ENCODE measurements around the gene SFRP2. TPM values are rescaled to one million over a fixed set of nuclear protein-coding genes. Genes with fewer than 3 reads are reported as not detected.

Gene SFRP2
- total and polyA plus RNA-seq, 5 donors, result 0.54 to 3.3 (median 1.1) TPM; not detected in 1

DNA sequence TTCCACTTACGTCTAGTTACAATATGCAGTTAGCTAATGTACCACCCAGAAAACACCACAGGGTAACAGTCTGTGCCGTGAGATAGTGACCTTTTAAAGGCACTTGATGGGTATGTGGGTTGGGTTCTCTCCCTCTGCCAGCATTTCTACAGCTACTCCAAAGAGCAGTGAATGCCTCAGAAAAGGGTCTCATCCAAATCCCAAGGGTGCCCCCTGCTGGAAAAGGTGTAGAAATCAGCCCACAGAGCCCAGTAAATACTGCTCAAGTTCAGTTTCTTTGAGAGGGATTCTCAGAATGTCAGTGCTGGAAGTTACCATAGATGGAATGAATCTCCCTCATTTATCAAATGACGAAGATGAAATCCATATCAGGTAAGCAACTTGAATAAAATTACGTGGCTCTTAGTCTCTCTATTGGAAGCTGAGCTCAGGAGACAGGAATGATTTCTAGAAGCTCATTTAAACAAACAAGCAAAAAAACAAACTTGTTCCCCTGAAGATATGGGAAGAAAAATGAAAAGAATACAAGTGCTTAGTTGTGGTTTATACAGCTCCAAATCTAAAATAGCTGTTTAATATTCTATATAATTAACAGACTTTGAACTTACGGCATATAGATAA is 38.6 kb downstream of the SFRP2 start:
- WGBS, result 33% methylated on average over 5 of the region's 5 CpGs
- DNase-seq (peak in 1 of 3 donors; percentile 33), ATAC-seq (peak; percentile 54 to 77)
- no peak overlapping the region for H3K4me3 ChIP-seq (ENCODE audit: low read length)
- H3K9me3 ChIP-seq (ENCODE audit: control insufficient read depth, low read length), result no peaks in the 10 kb centered on the region
- H3K27ac ChIP-seq (ENCODE audit: low read length), result no peak overlapping the region
- intact Hi-C loops (cut with DNase I), result loop anchor here in 1 of 4 donors (10.0 kb wide), 1 partner anchor 406 kb away; the partner anchor contains the start of gene MND1
- no peaks in the 10 kb centered on the region for H3K27me3 ChIP-seq (ENCODE audit: control insufficient read depth, insufficient read depth)
- no peaks in the 10 kb centered on the region for H3K4me1 ChIP-seq (ENCODE audit: control insufficient read depth, insufficient read depth, low read length)

GRCh38 chr4:153748378-153748777 is 40.5 kb downstream of the SFRP2 start:
- Histone ChIP-seq H3K9me3 (ENCODE audit: control insufficient read depth, low read length) (no peaks in the 10 kb centered on the region), H3K27ac (ENCODE audit: low read length) (no peak overlapping the region), H3K4me3 (ENCODE audit: low read length) (no peak overlapping the region), H3K27me3 (ENCODE audit: control insufficient read depth, insufficient read depth) (no peaks in the 10 kb centered on the region), H3K4me1 (ENCODE audit: control insufficient read depth, insufficient read depth, low read length) (no peaks in the 10 kb centered on the region)
- intact Hi-C loops (cut with DNase I), result loop anchor here in 2 of 4 donors (5.0 to 10.0 kb wide), 2 partner anchors 111 to 124 kb away; no protein-coding TSS in a partner anchor
- peak; percentile 40 to 74 for ATAC-seq
- whole genome bisulfite sequencing, result 45% methylated on average over 6 of the region's 6 CpGs
- DNase-seq, result peak in 1 of 3 donors; percentile 41

DNA sequence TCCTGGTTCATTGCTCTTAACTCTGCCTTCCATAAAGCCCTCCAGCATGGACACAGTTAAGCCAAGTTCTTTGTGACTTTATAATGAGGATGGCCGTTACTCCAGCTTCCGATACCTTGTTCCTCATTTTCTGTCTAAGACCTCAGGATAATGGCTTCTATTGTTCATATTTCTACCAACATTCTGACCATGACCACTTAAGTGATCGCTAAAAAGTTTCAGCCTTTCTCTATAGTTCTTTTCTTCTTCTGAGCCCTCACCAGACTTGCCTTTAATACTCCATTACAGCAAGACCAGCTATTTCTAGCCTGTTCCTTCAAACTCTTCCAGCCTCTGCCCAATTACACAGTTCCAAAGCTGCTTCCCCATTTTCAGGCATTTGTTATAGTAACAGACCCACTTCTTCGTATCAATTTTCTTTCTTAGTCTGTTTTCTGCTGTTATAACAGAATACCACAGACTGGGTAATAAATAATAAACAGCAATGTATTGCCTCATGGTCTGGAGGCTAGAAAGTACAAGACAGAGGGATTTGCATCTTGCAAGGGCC is 41.4 kb downstream of the SFRP2 start:
- 77% methylated on average over 4 of the region's 4 CpGs for WGBS
- intact Hi-C loops (cut with DNase I), result loop anchor here in 2 of 4 donors (5.0 to 10.0 kb wide), 2 partner anchors 110 to 123 kb away; no protein-coding TSS in a partner anchor

DNA sequence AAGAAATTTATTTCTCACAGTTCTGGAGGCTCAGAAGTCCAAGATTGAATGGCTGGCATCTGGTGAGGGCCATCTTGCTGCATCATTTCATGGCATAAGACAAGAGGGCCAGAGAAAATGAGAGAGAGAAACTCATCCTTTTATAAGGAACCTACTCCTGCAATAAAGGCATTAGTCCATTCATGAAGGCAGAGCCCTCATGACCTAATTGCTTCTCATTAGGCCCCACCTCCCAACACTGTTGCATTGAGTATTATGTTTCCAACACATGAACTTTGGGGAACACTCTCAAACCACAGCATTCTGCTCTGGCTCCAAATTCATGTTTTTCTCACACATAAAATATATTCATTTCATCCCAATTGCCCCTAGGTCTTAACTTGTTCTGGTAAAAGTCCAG is 43.2 kb downstream of the SFRP2 start:
- intact Hi-C loops (cut with DNase I), result loop anchor here in 2 of 4 donors (5.0 to 10.0 kb wide), 2 partner anchors 108 to 121 kb away; no protein-coding TSS in a partner anchor
- no peak for DNase-seq
- H3K4me1 ChIP-seq (ENCODE audit: control insufficient read depth, insufficient read depth, low read length), result no peaks in the 10 kb centered on the region
- no peaks in the 10 kb centered on the region for H3K9me3 ChIP-seq (ENCODE audit: control insufficient read depth, low read length)
- no peak overlapping the region for H3K27ac ChIP-seq (ENCODE audit: low read length)
- ATAC-seq, result no peak
- H3K27me3 ChIP-seq (ENCODE audit: control insufficient read depth, insufficient read depth), result no peaks in the 10 kb centered on the region
- no peak overlapping the region for H3K4me3 ChIP-seq (ENCODE audit: low read length)

More for the DNA sequence above, 41.4 kb downstream of the SFRP2 start:
- ATAC-seq, result no peak
- Histone ChIP-seq H3K27ac (ENCODE audit: low read length) (no peak overlapping the region), H3K27me3 (ENCODE audit: control insufficient read depth, insufficient read depth) (no peaks in the 10 kb centered on the region), H3K4me3 (ENCODE audit: low read length) (no peak overlapping the region), H3K9me3 (ENCODE audit: control insufficient read depth, low read length) (no peaks in the 10 kb centered on the region), H3K4me1 (ENCODE audit: control insufficient read depth, insufficient read depth, low read length) (no peaks in the 10 kb centered on the region)
- no peak for DNase-seq

GRCh38 chr4:153741541-153741940 is 47.3 kb downstream of the SFRP2 start:
- ATAC-seq (no peak), DNase-seq (no peak)
- H3K27ac ChIP-seq (ENCODE audit: low read length), result no peak overlapping the region
- H3K4me1 ChIP-seq (ENCODE audit: control insufficient read depth, insufficient read depth, low read length), result no peaks in the 10 kb centered on the region
- H3K4me3 ChIP-seq (ENCODE audit: low read length), result no peak overlapping the region
- WGBS, result 63% methylated on average over 2 of the region's 2 CpGs
- intact Hi-C loops (cut with DNase I), result loop anchor here in 1 of 4 donors (10.0 kb wide), 1 partner anchor 117 kb away; no protein-coding TSS in a partner anchor
- H3K27me3 ChIP-seq (ENCODE audit: control insufficient read depth, insufficient read depth), result no peaks in the 10 kb centered on the region
- H3K9me3 ChIP-seq (ENCODE audit: control insufficient read depth, low read length), result no peaks in the 10 kb centered on the region

- Histone ChIP-seq H3K4me1 (ENCODE audit: control insufficient read depth, insufficient read depth, low read length) (no peaks in the 10 kb centered on the region), H3K27me3 (ENCODE audit: control insufficient read depth, insufficient read depth) (no peaks in the 10 kb centered on the region), H3K27ac (ENCODE audit: low read length) (no peak overlapping the region), H3K9me3 (ENCODE audit: control insufficient read depth, low read length) (no peaks in the 10 kb centered on the region), H3K4me3 (ENCODE audit: low read length) (no peak overlapping the region)
- DNase-seq (no peak), ATAC-seq (no peak)
- intact Hi-C loops (cut with DNase I), result no loop called here
These were observed 52.9 kb downstream of the SFRP2 start for GRCh38 chr4:153735906-153736461.

GRCh38 chr4:153733751-153734448 is 55.0 kb downstream of the SFRP2 start:
- H3K27me3 ChIP-seq (ENCODE audit: control insufficient read depth, insufficient read depth), result no peaks in the 10 kb centered on the region
- WGBS, result 74% methylated on average over 4 of the region's 4 CpGs
- H3K4me3 ChIP-seq (ENCODE audit: low read length), result no peak overlapping the region
- H3K27ac ChIP-seq (ENCODE audit: low read length), result no peak overlapping the region
- no peaks in the 10 kb centered on the region for H3K4me1 ChIP-seq (ENCODE audit: control insufficient read depth, insufficient read depth, low read length)
- intact Hi-C loops (cut with DNase I), result no loop called here
- H3K9me3 ChIP-seq (ENCODE audit: control insufficient read depth, low read length), result no peaks in the 10 kb centered on the region
- DNase-seq, result no peak
- ATAC-seq, result no peak

DNA sequence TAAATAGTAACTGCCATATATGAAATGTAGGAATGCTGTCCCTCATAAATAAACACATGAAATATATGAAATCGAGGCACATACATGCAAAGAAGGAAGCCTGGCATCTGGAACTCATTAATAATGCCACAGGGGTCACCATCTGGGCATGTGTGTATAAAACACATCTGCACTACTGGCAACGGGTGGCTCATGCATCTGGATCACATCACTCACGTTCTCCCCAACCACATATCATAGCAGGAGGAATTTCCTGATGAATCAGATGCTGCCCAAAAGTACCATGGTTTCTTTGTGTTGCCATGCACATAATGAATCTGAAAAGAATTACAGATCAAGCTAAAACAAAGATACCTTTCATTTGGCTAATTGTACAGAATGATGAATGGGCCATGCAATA is 57.6 kb downstream of the SFRP2 start:
- intact Hi-C loops (cut with DNase I), result no loop called here
- DNase-seq, result no peak
- no peak overlapping the region for H3K27ac ChIP-seq (ENCODE audit: low read length)
- H3K4me1 ChIP-seq (ENCODE audit: control insufficient read depth, insufficient read depth, low read length), result peaks cover 2% of the 10 kb centered on the region
- H3K4me3 ChIP-seq (ENCODE audit: low read length), result no peak overlapping the region
- 31% methylated on average over 3 of the region's 3 CpGs for whole genome bisulfite sequencing
- no peak for ATAC-seq
- H3K27me3 ChIP-seq (ENCODE audit: control insufficient read depth, insufficient read depth), result no peaks in the 10 kb centered on the region
- no peaks in the 10 kb centered on the region for H3K9me3 ChIP-seq (ENCODE audit: control insufficient read depth, low read length)

Other genes with a start within 250 kb of the SFRP2 start
- gene TLR2, start 104.8 kb downstream of the SFRP2 start, total RNA-seq, result 10 to 100 TPM in 2 of 4 donors, 1 to 10 TPM in 2; 3.1 to 15.1 (median 10.2) TPM
- gene TLR2, start 104.8 kb downstream of the SFRP2 start, polyA plus RNA-seq, result 2.0 TPM
- 10 to 100 TPM in 2 of 4 donors, 1 to 10 TPM in 2; 3.3 to 10.6 (median 9.5) TPM for gene RNF175, start 29.1 kb downstream of the SFRP2 start, total RNA-seq
- 9.1 TPM for gene RNF175, start 29.1 kb downstream of the SFRP2 start, polyA plus RNA-seq